Putamen (tissue), 1 donor: ENCODE measurements around the gene FEM1B.

ENCODE experiments used
- DNase-seq: peaks from one replicate; pipeline ENCODE4 v3.0.0-alpha.2; 2016; ENCODE audit warnings: low spot score

Gene FEM1B

GRCh38 chr15:68326711-68327354, 49.3 kb downstream of the FEM1B start:
- DNase-seq = no peak

GRCh38 chr15:68328443-68328842, 50.9 kb downstream of the FEM1B start:
- no peak for DNase-seq

GRCh38 chr15:68328964-68329363, 51.4 kb downstream of the FEM1B start:
- no peak for DNase-seq

- no peak for DNase-seq
Measured at GRCh38 chr15:68330416-68330815, 52.9 kb downstream of the FEM1B start.

- no peak for DNase-seq
Measured at GRCh38 chr15:68330901-68331300, 53.4 kb downstream of the FEM1B start.

GRCh38 chr15:68332266-68332665, 54.7 kb downstream of the FEM1B start:
- no peak for DNase-seq

- DNase-seq = no peak
Measured at GRCh38 chr15:68333775-68334470, 56.4 kb downstream of the FEM1B start.

GRCh38 chr15:68334661-68335124, 57.1 kb downstream of the FEM1B start:
- DNase-seq = no peak

- peak; percentile 41 for DNase-seq
Measured at GRCh38 chr15:68335251-68335650, 57.7 kb downstream of the FEM1B start.

GRCh38 chr15:68335655-68336054, 58.1 kb downstream of the FEM1B start:
- DNase-seq = no peak

GRCh38 chr15:68336516-68336915, 59.0 kb downstream of the FEM1B start:
- no peak for DNase-seq

GRCh38 chr15:68337826-68338225, 60.3 kb downstream of the FEM1B start:
- no peak for DNase-seq

- DNase-seq = no peak
Measured at GRCh38 chr15:68339481-68339880, 61.9 kb downstream of the FEM1B start.

GRCh38 chr15:68340726-68341671, 63.5 kb downstream of the FEM1B start:
- no peak for DNase-seq

- no peak for DNase-seq
Measured at GRCh38 chr15:68341760-68342725, 64.5 kb downstream of the FEM1B start.

- no peak for DNase-seq
Measured at GRCh38 chr15:68343579-68344225, 66.2 kb downstream of the FEM1B start.

- no peak for DNase-seq
Measured at GRCh38 chr15:68344600-68344999, 67.1 kb downstream of the FEM1B start.
